RWPE1 (cell line): Measurements from ENCODE around the gene HOMEZ.

ENCODE experiments used
- CTCF ChIA-PET: fragments of 350-600 bp; sonication (Branson Sonifier 250); formaldehyde crosslinking; extraction: SDS; loops from one replicate; lab custom pipeline; 2021; lab: Yijun Ruan, JAX
- POLR2A ChIA-PET: fragments of 400-600 bp; formaldehyde crosslinking; extraction: SDS; loops from one replicate; lab custom pipeline; 2020; ENCODE audit warnings: antibody characterized with exemption; ENCODE audit not compliant: low non-redundant PET; lab: Yijun Ruan, JAX
- DNase-seq: peaks from one replicate; pipeline ENCODE4 v3.0.0; 2012; ENCODE audit warnings: low spot score
- H3K27ac ChIP-seq: fragments of 450-650 bp; 2 replicates; pipeline ENCODE4 v1.5.1; 2017
- CTCF ChIP-seq: fragments of 450-650 bp; conservative IDR thresholded peaks from 2 replicates; pipeline ENCODE4 v1.5.1; 2017; ENCODE audit warnings: low read depth, mild to moderate bottlenecking

Gene HOMEZ

DNA sequence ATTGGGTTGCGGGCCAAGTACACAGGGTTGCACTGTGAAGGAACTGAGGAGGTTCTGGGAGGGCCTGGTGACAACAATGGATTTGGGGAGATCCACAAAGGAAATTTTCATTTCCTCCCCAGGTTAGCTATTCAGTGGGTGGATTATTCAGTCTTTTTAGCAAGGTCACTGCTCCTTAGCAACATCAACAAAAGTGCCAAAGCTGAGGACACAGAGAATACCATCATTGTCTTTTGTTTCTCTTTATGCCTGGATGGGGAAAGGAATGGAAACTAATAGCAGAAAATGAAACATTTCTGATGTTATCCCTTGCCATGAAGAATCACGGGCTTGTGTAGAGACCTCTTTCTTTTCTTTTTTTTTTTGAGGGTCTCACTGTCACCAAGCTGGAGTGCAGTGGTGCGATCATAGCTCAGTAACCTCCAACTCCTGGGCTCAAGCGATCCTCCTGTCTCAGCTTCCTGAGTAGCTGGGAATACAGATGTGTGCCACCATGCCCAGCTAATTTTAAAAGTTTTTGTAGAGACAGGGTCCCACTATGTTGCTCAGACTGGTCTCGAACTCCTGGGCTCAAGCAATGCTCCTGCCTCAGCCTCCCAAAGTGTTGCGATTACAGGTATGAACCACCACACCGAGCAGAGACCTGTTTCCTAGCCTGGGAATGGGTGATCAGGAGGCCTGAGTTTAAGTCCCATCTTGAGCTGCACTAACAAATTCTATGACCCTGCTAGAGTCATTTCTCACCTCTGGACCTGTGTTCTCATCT, 10.3 kb upstream of the HOMEZ start:
- CTCF ChIA-PET = interaction anchor here (0.5 to 0.6 kb wide), 3 partner anchors 37 to 681 kb away, joined by 3 read pairs; no protein-coding TSS in a partner anchor
- POLR2A ChIA-PET = interaction anchor here (0.6 to 0.7 kb wide), 2 partner anchors 97 to 171 kb away, joined by 3 to 4 read pairs; no protein-coding TSS in a partner anchor
- TF ChIP-seq CTCF = no peak
- no peak overlapping the region for H3K27ac ChIP-seq
- DNase-seq = no peak

DNA sequence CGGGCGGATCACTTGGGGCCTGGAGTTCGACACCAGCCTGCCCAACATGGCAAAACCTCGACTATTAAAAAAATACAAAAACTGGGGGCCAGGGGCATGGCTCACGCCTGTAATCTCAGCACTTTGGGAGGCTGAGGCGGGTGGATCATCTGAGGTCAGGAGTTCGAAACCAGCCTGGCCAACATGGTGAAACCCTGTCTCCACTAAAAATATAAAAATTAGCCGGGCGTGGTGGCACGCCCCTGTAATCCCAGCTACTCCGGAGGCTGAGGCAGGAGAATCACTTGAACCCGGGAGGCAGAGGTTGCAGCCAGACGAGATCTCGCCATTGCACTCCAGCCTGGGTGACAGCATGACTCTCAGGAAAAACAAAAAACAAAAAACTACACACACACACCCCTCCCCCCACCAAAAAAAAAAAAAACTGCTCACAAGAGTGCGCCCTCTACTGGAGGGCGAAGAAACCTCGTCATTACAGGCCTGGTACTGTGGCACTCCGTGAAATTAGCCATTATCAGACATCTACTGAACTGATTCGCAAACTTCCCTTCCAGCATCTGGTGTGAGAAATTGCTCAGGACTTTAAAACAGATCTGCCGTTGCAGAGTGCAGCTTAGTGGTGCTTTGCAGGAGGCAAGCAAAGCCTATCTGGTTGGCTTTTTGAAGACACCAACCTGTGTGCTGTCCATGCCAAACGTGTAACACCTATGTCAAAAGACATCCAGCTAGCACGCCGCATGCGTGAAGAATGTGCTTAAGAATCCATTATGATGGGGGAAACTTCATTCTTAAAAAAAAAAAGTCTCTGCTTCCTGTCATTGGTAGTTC, 9.0 kb upstream of the HOMEZ start:
- CTCF ChIA-PET = interaction anchor here (0.5 to 1.2 kb wide), 13 partner anchors 9 to 1807 kb away, joined by 3 to 10 read pairs (median 3); partner anchors contain the start of gene HOMEZ
- peak; percentile 88 for TF ChIP-seq CTCF
- no peak overlapping the region for H3K27ac ChIP-seq
- POLR2A ChIA-PET = no interaction called here
- no peak for DNase-seq

DNA sequence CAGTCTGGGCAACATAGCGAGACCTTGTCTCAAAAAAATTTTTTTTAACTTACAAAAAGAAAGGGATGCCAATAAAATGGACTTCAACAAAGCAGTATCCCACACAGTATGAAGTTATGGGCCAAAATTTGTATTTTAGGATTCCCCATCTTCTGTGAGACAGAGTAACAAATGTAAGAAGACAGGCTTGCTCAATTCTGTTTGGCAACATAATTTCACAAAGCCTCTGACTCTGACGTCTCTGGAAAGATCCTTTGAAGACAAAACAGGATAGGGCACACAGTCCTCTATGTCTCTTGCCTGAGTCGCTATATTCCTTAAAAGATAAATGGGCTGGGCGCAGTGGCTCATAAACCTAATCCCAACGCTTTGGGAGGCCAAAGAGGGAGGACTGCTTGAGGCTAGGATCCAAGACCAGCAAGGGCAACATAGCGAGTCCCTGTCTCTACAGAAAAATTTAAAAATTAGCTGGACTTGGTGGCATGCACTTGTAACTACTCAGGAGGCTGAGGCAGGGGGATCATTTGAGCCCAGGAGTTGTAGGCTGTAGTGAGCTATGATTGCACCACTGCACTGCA, 1.1 kb upstream of the HOMEZ start:
- H3K27ac ChIP-seq = peak overlapping the region; percentile 96
- DNase-seq = no peak
- TF ChIP-seq CTCF = no peak
- POLR2A ChIA-PET = interaction anchor here (0.7 to 1.5 kb wide), 2 partner anchors 14 to 34 kb away, joined by 3 to 8 read pairs; partner anchors contain the start of gene PABPN1
- CTCF ChIA-PET = interaction anchor here (0.6 to 0.9 kb wide), 2 partner anchors 13 to 100 kb away, joined by 3 to 7 read pairs; no protein-coding TSS in a partner anchor

GRCh38 chr14:23285530-23286019, 357 bp downstream of the HOMEZ start:
- peak overlapping the region; percentile 96 for H3K27ac ChIP-seq
- DNase-seq = peak; percentile 47
- CTCF ChIA-PET = interaction anchor here (0.6 to 1.0 kb wide), 4 partner anchors 9 to 842 kb away, joined by 3 to 8 read pairs (median 5); no protein-coding TSS in a partner anchor
- no peak for TF ChIP-seq CTCF
- POLR2A ChIA-PET = interaction anchor here (0.7 to 1.5 kb wide), 4 partner anchors 14 to 35 kb away, joined by 3 to 8 read pairs (median 4); partner anchors contain the start of gene PABPN1

GRCh38 chr14:23284654-23285529, 1.0 kb downstream of the HOMEZ start:
- DNase-seq = peak; percentile 34
- peak overlapping the region; percentile 96 for H3K27ac ChIP-seq
- ChIA-PET POLR2A (interaction anchor here (0.7 kb wide), 1 partner anchor 16 kb away, joined by 3 read pairs; no protein-coding TSS in a partner anchor), CTCF (interaction anchor here (0.8 kb wide), 2 partner anchors 16 to 29 kb away, joined by 7 to 8 read pairs; no protein-coding TSS in a partner anchor)
- no peak for TF ChIP-seq CTCF
